ENCODE measurements around the gene ACTN1. TPM values are rescaled to one million over a fixed set of nuclear protein-coding genes. Genes with fewer than 3 reads are reported as not detected.

The ACTN1 gene
- total RNA-seq, 4 donors from 2014 or later = 31.9 to 111 (median 76.1) TPM

DNA sequence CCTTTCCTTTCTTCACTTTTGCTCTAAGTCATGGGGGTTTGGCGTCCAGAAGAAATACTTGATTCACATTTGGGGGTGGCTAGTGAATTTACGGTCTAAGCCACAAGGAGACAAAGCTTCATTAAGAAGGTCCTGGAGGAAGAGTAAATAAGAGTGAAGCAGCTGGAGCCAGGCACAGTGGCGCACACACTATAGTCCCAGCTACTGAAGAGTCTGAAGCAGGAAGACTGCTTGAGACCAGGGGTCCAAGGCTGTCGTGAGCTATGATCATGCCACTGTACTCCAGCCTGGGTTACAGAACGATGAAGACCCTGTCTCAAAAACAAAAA is 23.3 kb downstream of the ACTN1 start:
- no peak for DNase-seq (ENCODE audit: low spot score in 2 of 2)
- WGBS, 2 donors = 47 to 65% methylated on average over 5 of the region's 5 CpGs
- TF ChIP-seq, protein P1, sequence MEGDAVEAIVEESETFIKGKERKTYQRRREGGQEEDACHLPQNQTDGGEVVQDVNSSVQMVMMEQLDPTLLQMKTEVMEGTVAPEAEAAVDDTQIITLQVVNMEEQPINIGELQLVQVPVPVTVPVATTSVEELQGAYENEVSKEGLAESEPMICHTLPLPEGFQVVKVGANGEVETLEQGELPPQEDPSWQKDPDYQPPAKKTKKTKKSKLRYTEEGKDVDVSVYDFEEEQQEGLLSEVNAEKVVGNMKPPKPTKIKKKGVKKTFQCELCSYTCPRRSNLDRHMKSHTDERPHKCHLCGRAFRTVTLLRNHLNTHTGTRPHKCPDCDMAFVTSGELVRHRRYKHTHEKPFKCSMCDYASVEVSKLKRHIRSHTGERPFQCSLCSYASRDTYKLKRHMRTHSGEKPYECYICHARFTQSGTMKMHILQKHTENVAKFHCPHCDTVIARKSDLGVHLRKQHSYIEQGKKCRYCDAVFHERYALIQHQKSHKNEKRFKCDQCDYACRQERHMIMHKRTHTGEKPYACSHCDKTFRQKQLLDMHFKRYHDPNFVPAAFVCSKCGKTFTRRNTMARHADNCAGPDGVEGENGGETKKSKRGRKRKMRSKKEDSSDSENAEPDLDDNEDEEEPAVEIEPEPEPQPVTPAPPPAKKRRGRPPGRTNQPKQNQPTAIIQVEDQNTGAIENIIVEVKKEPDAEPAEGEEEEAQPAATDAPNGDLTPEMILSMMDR (IDR thresholded peaks at IDR 0.05) = no peak
- no peak for TF ChIP-seq POLR2A (IDR thresholded peaks at IDR 0.05)
- no peak overlapping the region for H3K4me3 ChIP-seq (ENCODE audit: low read depth, poor library complexity, severe bottlenecking)
- intact Hi-C loops (cut with DNase I; ENCODE audit: low total_unique reads) = no loop called here

DNA sequence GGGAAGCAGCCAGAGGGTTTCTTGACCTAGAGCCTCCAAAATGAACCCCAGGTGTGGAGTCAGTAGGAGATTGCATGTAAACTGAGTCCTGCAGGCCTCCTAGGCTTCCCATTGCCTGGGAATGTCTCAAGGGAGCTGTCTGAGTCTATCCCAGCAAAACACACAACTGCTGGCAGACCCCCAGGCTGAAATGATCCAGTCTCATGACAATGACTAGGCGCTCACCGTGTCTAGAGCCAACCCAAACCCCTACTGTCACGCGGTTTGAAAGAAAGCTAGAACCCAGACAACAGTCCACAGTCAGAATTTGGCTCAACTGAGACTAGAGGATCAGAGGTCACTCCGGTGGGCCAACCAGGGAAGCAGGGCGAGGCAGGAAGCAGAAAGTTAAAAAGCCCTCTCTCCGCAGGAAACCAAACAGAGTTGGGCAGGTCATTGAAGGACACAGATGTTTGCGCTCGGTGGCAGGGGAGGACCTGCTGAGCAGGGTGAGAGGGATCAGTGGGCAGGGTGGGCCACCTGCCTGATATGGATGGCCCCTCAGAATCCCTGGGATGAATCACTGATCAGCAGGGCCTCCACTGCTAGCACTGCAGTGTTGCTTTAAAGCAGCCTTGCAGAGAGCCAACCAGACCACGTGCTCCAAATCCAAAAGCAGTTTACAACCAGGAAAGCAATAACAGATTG is 23.8 kb downstream of the ACTN1 start:
- 52 to 69% methylated on average over 10 of the region's 10 CpGs for WGBS, 2 donors
- intact Hi-C loops (cut with DNase I; ENCODE audit: low total_unique reads) = no loop called here
- H3K4me3 ChIP-seq (ENCODE audit: low read depth, poor library complexity, severe bottlenecking) = no peak overlapping the region
- TF ChIP-seq POLR2A (IDR thresholded peaks at IDR 0.05) = no peak
- DNase-seq (ENCODE audit: low spot score in 2 of 2) = peak; percentile 66 to 95

DNA sequence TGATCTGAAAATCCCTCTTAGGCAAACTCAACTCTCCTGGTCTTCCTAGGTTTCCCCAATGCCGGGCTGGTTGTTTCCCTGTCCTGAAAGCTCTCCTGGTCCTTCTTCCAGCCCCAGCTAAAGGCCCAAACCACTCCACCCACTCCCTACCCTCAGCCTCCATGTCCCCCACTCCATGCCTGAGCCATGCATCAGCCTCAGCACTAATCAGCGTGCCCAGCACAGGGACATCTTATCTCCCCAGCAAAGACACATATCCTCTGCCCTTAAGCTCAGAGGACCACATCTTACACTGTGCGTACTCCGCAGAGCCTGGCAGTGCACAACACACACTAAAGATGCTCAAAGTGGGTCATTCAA is 25.9 kb downstream of the ACTN1 start:
- TF ChIP-seq, protein P1 (IDR thresholded peaks at IDR 0.05) = no peak
- no peak for TF ChIP-seq POLR2A (IDR thresholded peaks at IDR 0.05)
- WGBS, 2 donors = 71 to 79% methylated on average over 4 of the region's 4 CpGs
- intact Hi-C loops (cut with DNase I; ENCODE audit: low total_unique reads) = no loop called here
- no peak for DNase-seq (ENCODE audit: low spot score in 2 of 2)
- H3K4me3 ChIP-seq (ENCODE audit: low read depth, poor library complexity, severe bottlenecking) = no peak overlapping the region

DNA sequence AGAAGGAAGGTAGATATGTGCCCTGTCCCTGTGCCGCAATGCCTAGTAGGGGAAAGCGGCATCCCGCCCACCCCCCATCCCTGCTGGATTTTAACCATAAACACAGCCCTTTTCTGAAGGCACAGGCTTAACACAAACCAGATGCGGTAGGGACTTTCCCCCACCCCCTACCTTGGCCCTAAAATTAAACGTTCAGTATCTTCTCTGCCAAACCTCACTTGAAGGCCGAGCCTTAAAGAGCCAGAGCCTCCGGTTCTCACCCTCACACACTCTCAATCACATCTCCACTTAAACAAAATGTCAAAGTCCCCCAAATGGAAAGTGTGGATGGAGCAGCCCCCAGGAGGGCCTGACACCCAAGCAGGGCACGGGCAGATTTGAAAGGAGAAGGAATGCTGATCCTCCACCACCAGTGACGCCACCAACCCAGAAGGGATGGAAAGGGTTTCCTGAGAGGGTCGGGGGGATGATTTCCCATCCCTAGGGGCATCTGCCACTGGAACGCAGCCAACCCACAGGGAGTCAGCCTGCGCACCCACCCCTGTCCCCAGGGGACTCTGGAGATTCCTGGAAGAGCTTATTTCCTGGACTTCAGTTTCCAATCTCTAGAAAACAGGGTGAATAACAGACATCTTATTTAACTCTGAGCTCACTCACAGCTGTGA is 26.4 kb downstream of the ACTN1 start:
- H3K4me3 ChIP-seq (ENCODE audit: low read depth, poor library complexity, severe bottlenecking) = no peak overlapping the region
- 33 to 36% methylated on average over 12 of the region's 12 CpGs for WGBS, 2 donors
- no peak for DNase-seq (ENCODE audit: low spot score in 2 of 2)
- intact Hi-C loops (cut with DNase I; ENCODE audit: low total_unique reads) = no loop called here
- TF ChIP-seq, protein P1 (IDR thresholded peaks at IDR 0.05) = no peak
- TF ChIP-seq POLR2A (IDR thresholded peaks at IDR 0.05) = no peak

DNA sequence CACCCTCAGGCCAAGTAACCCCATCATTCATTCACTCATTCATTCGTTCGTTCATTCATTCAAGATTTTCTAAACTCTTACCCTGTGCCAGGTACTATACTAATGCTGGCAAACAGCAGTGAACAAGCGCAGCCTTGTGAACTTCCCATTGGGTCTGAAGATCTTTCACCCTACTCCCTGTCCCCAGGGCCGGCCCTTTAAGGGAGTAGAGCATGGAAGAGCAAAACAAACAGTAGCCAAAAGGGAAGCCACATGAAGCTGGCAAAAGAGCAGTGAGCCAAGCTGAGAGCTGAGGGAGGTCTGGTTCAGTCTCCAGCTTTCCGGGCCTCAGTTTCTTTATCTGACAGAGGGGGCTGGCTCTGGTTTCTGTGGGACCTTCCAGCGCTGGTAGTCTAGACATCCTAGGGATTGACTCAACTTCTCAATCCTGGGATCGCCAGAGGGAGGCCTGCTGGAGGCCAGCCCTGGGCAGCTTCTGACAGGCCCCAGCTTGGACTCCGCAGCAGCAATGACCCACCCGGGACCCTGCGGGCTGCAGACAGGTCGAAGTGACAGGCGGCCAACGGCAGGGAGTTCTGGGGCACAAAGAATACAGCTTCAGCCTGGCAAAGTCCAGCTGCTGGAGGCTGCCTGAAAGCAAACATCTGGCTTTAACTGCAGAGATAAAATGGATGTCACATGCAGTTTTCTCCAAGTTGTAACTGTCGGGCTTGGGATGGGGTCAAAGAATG is 27.1 kb downstream of the ACTN1 start:
- H3K4me3 ChIP-seq (ENCODE audit: low read depth, poor library complexity, severe bottlenecking) = no peak overlapping the region
- intact Hi-C loops (cut with DNase I; ENCODE audit: low total_unique reads) = no loop called here
- DNase-seq (ENCODE audit: low spot score in 2 of 2) = no peak
- 28 to 46% methylated on average over 14 of the region's 14 CpGs for WGBS, 2 donors
- TF ChIP-seq, protein P1 (IDR thresholded peaks at IDR 0.05) = no peak
- no peak for TF ChIP-seq POLR2A (IDR thresholded peaks at IDR 0.05)

DNA sequence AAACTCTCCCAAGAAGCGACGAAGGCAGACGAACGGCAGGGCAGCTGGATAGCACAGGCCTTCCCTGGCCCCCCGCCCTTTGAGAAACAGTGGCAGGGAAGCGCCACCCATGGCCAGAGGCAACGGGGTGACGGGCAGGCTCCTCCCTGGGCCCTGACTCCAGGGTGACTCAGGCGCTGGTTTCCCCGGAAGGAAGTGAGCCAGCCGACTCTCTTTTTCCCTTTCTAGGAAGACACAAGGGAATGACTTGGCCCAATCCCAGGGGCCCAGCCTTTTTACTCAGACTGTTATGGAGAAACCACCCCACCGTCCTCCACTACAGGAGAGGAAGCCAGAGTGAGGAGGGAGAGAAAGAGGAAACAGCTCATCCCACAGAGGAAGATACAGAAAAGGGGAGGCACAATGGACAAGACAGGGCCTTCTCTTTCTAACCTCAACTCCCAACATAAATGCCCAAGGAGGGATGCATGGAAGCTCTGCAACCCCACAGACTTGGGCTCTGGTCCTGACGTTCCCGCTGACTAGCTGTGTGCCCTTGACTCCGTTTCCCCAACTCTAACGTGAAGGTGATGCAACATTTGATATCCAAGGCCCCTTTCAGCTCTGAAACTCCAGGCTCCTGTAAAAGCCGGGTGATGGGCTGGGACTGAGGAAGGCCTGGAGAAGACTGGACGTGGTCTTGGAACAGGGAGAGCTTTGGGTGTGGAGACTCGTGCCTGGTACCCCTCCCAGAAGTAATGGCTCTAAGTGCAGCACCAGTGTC is 27.9 kb downstream of the ACTN1 start:
- intact Hi-C loops (cut with DNase I; ENCODE audit: low total_unique reads) = no loop called here
- H3K4me3 ChIP-seq (ENCODE audit: low read depth, poor library complexity, severe bottlenecking) = no peak overlapping the region
- peak; percentile 95 to 98 for DNase-seq (ENCODE audit: low spot score in 2 of 2)
- TF ChIP-seq POLR2A (IDR thresholded peaks at IDR 0.05) = no peak
- TF ChIP-seq, protein P1 (IDR thresholded peaks at IDR 0.05) = no peak
- 25 to 33% methylated on average over 15 to 17 of the region's 19 CpGs for WGBS, 2 donors

Data from lower leg skin (tissue), 4 donors.